Left ventricle myocardium inferior (tissue), 1 donor: ENCODE data around the gene CD79B. TPM values are rescaled to one million over a fixed set of nuclear protein-coding genes. Genes with fewer than 3 reads are reported as not detected.

Experiments
- DNase-seq: peaks from one replicate; pipeline ENCODE4 v3.0.0-alpha.2; 2020
- H3K27ac ChIP-seq: fragments of 200-600 bp; replicated peaks from 2 replicates; pipeline ENCODE4 v1.8.0; 2021
- H3K27me3 ChIP-seq: fragments of 200-600 bp; 2 replicates; pipeline ENCODE4 v1.8.0; 2021; ENCODE audit warnings: low read depth
- H3K36me3 ChIP-seq: fragments of 200-600 bp; 2 replicates; pipeline ENCODE4 v1.8.0; 2021
- H3K4me1 ChIP-seq: fragments of 200-600 bp; 2 replicates; pipeline ENCODE4 v1.8.0; 2021
- H3K4me3 ChIP-seq: fragments of 200-600 bp; 2 replicates; pipeline ENCODE4 v1.8.0; 2021; ENCODE audit warnings: mild to moderate bottlenecking, moderate library complexity
- H3K9me3 ChIP-seq: fragments of 200-600 bp; replicated peaks from 2 replicates; pipeline ENCODE4 v1.8.0; 2021
- CTCF ChIP-seq: fragments of 200-600 bp; IDR thresholded peaks from 2 replicates; pipeline ENCODE4 v1.8.0; 2021; ENCODE audit warnings: antibody characterized with exemption, mild to moderate bottlenecking, borderline replicate concordance
- intact Hi-C: fragments of 100-400 bp; cut with micrococcal nuclease; formaldehyde crosslinking; loops from one replicate; pipeline ENCODE4 v1.11.0; 2022
- total RNA-seq: library from RNA; stranded (reverse); fragmentation: NEBNext Ultra II Directional; extraction: Animal tissue kit (Norgen Biotek cat#: 25700); gene quantifications from one replicate; pipeline ENCODE4 v1.2.1, GENCODE V29; 2021
- donor health status: DM: no; HTN: yes; CAD: no; lungs with severe emphysema.

CD79B gene
- total RNA-seq, 1 donor from 2014 or later = 4.6 TPM

DNA sequence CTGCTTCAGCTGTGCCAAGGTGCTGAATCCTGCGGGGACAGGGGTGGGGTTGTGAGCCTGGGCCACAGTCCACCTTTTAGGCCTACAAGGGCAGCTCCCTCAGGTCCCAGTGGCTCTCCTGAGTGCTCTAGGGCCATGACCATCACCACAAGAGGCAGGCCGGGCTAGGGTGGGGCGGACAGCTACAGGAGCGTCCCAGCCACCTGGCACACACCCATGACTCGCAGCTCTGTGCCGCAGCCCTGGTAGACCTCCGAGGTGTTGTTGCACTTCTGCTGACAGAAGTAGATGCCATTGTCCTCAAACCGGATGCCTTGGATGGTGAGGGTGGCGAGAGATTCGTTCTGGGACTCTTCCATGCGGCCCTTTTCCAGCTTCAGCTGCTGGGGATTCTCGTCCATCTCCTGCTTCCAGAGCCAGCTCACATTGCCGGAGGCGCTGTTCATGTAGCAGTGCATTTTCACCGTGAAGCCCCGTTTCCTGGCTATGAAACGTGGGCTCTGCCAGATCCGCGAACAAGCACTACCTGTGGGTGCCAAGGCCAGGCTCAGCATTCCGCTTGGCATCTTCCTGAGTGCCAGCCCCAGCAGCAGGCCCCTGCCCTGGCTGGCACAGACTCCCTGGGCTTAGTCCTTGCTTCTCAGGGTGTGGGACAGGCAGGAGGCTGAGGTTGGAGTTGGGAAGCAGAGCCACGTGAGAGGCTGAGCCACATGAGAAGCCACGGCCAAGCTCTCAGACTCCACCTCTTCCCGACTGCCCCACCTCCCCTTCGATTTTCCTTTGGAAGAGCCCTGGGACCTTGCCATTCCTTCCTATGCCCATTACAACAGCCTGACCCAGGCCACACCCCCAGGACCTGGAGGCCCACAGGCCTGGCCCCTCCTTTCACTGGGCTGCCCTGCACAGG is 2.0 kb downstream of the CD79B start:
- Histone ChIP-seq H3K4me3 (peak overlapping the region; percentile 55), H3K27me3 (peaks cover 4% of the 10 kb centered on the region), H3K9me3 (no peaks in the 10 kb centered on the region), H3K27ac (peak overlapping the region; percentile 82), H3K4me1 (peaks cover 28% of the 10 kb centered on the region), H3K36me3 (no peaks in the 10 kb centered on the region)
- no peak for TF ChIP-seq CTCF
- no peak for DNase-seq
- intact Hi-C loops = no loop called here

- H3K4me1 ChIP-seq = peaks cover 28% of the 10 kb centered on the region
- H3K27me3 ChIP-seq = no peaks in the 10 kb centered on the region
- no peaks in the 10 kb centered on the region for H3K36me3 ChIP-seq
- intact Hi-C loops = no loop called here
- H3K9me3 ChIP-seq = no peaks in the 10 kb centered on the region
- H3K4me3 ChIP-seq = no peak overlapping the region
- DNase-seq = no peak
- TF ChIP-seq CTCF = no peak
- H3K27ac ChIP-seq = no peak overlapping the region
Measured at GRCh38 chr17:63928966-63929695, 3.0 kb downstream of the CD79B start.

DNA sequence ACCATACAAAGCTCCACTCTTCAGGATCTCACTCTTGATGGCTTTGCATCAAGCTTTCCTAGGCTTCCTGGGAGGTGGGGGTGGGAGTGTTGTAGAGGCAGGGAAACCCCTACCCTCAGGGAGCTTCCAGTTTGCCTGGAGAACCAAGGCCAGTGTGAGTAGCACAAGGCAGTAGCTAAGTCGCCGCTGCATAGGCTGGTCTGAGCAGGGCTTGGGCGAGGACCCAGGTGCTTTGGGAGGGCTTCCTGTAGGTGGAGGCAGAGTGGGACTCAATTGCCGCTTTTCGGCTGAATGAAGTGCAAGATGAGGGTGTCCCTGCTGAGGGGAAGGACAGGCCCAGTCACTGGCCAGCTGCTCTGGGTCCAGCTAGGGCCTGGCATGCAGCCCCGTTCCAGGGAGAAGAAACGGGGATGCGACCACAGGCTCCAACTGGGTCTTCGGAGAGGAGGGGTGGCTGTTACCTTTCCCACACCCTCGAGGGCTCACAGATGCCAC is 3.9 kb downstream of the CD79B start:
- Histone ChIP-seq H3K27ac (no peak overlapping the region), H3K27me3 (no peaks in the 10 kb centered on the region), H3K4me1 (peaks cover 28% of the 10 kb centered on the region), H3K9me3 (no peaks in the 10 kb centered on the region), H3K4me3 (no peak overlapping the region), H3K36me3 (no peaks in the 10 kb centered on the region)
- no peak for TF ChIP-seq CTCF
- intact Hi-C loops = no loop called here
- peak; percentile 6 for DNase-seq

DNA sequence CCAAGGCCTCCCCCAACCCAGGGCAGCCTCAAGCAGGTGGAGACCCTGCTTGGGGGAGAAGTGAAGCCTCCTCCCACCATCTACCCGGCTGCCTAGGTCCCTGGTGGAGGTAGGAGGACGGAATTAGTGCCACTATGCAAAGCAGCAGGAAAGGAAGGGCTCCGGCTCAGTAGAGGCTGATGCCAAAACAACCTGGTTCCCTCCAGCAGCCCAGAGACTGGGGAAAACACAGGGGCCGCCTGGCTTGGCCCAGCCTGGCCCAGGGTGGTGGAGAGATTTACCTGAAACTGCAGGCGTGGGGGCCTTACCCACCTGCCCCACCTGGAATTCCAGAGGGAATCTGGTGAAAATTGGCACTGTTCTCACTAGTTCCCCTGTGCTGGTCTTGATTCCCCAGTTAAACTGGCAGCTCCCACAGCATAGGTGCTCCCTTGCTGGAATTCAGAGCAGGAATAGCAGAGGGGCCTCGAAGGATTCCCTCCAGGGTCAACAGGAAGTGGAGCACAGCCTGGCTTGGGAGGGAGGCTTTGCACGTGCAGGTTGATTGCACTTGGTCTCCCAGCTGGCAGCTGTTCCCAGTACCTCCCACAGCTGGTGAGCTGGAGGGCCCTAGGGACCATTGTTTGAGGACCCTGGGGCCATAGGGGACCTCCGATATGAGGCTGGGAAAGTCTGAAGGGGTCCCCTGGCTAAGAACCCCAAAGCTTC is 4.5 kb downstream of the CD79B start:
- no peak for DNase-seq
- intact Hi-C loops = no loop called here

More for the DNA sequence above, 4.5 kb downstream of the CD79B start:
- no peak overlapping the region for H3K27ac ChIP-seq
- no peaks in the 10 kb centered on the region for H3K9me3 ChIP-seq
- H3K4me3 ChIP-seq = no peak overlapping the region
- no peaks in the 10 kb centered on the region for H3K27me3 ChIP-seq
- TF ChIP-seq CTCF = no peak
- H3K4me1 ChIP-seq = peaks cover 27% of the 10 kb centered on the region
- H3K36me3 ChIP-seq = no peaks in the 10 kb centered on the region
